SK-MEL-5 (cell line): ENCODE measurements around the gene CDK5RAP2. TPM values are rescaled to one million over a fixed set of nuclear protein-coding genes. Genes with fewer than 3 reads are reported as not detected.
A peak's percentile ranks its signal among the peaks of the same experiment; 100 is the strongest.
"Not testable (repeated sequence)": the region's sequence is repeated elsewhere in the genome, so short reads cannot be mapped to it uniquely, and the experiment has no call there.

ENCODE experiments used
- DNase-seq: peaks from one replicate; pipeline ENCODE4 v3.0.0-alpha.2; 2016; ENCODE audit warnings: low read depth, low spot score
- in situ Hi-C: cut with HindIII; loops from 2 replicates; pipeline ENCODE4 v1.10.0; 2016; ENCODE audit warnings: low sequenced_read_pairs, high pct_unique_total_duplicates, low pct_unique_long_range_greater_than_20kb
- total RNA-seq: library from RNA; depleted of rRNA; stranded (reverse); fragments of >200 nt; shearing (Covaris generic); gene quantifications from 2 replicates; pipeline ENCODE4 v1.2.3, GENCODE V29; 2014

The CDK5RAP2 gene
- total RNA-seq, 1 experiment from 2014 or later = 114 TPM

DNA sequence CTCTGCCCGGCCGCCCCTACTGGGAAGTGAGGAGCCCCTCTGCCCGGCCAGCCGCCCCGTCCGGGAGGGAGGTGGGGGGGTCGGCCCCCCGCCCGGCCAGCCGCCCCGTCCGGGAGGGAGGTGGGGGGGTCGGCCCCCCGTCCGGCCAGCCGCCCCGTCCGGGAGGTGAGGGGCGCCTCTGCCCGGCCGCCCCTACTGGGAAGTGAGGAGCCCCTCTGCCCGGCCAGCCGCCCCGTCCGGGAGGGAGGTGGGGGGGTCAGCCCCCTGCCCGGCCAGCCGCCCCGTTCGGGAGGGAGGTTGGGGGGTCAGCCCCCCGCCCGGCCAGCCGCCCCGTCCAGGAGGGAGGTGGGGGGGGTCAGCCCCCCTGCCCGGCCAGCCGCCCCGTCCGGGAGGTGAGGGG is 83.5 kb downstream of the CDK5RAP2 start:
- in situ Hi-C loops, DNase-seq: not testable (repeated sequence)

- in situ Hi-C loops = no loop called here
- DNase-seq = peak; percentile 10
Observed at GRCh38 chr9:120490888-120491595, 88.9 kb downstream of the CDK5RAP2 start.

- no peak for DNase-seq
- in situ Hi-C loops = no loop called here
Observed at GRCh38 chr9:120486835-120487234, 93.1 kb downstream of the CDK5RAP2 start.

- in situ Hi-C loops = no loop called here
Observed at GRCh38 chr9:120486347-120486746, 93.6 kb downstream of the CDK5RAP2 start.

DNA sequence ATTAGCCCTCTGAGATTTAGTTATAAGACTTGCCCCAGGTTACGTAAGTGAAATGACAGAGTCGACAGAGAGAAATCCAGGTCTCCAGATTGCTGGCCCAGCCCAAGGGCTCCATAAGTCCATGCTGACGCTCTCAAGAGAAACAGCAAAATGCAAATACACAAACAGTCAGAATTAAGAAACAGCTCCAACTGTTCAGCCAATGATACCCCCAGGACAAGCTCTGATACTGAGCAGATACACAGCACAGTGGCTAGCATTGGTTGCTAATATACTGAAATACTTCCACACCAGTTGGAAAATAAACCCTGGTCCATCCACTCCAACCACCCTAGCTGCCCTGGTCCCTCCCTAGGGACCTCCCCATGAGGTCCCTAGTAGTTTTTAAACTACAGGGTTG is 94.2 kb downstream of the CDK5RAP2 start:
- in situ Hi-C loops = no loop called here
- DNase-seq = no peak

More at GRCh38 chr9:120486347-120486746, 93.6 kb downstream of the CDK5RAP2 start:
- DNase-seq = no peak

- in situ Hi-C loops = no loop called here
- DNase-seq = no peak
Observed at GRCh38 chr9:120484162-120484561, 95.8 kb downstream of the CDK5RAP2 start.

DNA sequence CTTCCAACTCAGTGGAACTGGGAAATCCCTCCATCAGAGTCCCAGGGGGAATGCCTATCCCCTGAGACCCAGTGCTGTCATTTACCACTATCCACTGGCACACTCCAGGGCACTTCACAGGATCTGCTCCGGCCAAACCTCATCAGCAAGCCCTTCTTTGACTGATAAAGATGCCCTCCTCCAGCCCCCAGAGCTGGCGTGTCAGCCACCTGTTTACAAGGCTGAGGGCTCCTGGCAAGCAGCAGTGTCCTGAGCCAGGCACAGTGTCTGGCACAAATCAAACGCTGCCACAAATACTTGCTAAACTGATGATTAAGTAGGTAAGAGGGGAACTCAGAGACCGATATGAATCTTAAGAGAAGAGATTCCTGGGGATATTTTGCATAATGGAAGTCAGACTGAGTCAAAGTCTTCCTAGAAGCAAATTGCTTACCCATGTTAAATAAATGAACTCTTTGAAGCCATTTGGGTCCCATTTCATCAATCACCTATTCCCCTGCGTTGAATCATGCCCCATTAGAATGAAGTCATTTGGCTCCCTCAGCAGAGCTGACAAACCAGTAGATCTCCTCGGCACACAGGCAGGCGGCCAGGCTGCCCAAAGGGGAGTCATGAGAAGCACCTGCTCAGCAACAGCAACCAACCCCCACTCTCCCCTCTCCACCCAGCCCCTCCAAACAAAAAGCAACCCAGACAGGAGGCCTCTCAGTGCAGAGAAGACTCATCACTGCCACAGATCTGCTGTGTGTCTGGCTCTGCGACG is 97.4 kb downstream of the CDK5RAP2 start:
- in situ Hi-C loops = no loop called here
- DNase-seq = no peak

DNA sequence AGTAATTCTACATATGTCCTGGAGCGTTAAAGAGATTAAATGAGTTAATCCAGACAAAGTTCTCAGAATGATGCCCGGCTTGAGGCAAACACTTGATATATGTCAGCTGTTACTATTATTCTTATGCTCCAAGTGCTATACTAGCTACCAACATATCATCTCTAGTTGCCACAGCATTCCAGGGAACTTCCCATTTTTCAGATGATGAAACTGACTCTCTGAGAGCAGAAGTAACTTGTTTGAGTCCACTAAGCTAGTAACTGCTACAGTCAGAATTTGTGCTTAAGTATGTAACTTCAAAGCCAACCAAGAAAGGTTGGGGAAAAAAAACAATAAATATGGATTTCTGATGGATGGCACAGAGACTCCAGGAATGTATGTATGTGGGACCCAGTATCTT is 98.1 kb downstream of the CDK5RAP2 start:
- DNase-seq = no peak
- in situ Hi-C loops = no loop called here

- in situ Hi-C loops = no loop called here
- DNase-seq = peak; percentile 29
Observed at GRCh38 chr9:120481248-120481647, 98.7 kb downstream of the CDK5RAP2 start.

DNA sequence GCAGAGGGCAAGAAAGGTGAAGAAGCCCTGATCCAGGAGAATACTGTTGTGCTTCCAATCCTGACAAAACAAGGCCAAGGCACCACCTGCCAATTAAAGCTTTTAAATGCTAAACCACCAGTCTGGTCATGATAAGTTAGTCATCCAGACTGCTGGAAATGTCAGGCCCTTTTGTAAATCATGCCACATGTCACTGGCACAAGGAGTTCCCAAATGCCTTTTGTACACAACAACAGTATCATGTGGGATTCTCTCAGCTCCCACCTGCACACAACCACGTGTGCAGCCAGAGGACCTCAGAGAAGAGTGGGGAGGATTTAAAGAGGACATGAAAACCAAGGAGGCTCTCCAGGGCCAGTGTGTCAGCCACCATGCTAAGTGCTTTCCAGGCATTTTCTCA is 99.3 kb downstream of the CDK5RAP2 start:
- DNase-seq = peak; percentile 56
- in situ Hi-C loops = no loop called here

- DNase-seq = no peak
- in situ Hi-C loops = no loop called here
Observed at GRCh38 chr9:120478208-120478607, 101.8 kb downstream of the CDK5RAP2 start.

- peak; percentile 74 for DNase-seq
- in situ Hi-C loops = no loop called here
Observed at GRCh38 chr9:120477534-120478001, 102.4 kb downstream of the CDK5RAP2 start.

DNA sequence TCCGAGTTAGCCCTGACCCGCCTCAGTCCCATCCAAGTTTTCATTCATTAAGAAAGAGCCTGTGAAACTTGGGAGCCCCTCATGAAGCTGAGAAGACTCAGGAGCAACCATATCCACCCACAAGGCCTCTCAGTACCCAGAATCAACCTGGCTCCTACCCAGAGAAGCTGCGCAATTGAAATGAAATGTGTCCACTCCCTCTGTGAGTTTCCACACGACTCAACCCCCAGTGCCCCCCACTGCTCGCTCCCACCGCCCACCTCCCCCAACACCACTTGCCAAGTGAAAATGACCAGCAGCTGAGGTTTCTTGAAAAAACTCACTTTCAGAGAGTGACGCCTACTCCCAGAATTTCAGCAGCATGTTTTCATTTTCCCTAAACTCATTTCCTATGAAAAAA is 104.6 kb downstream of the CDK5RAP2 start:
- in situ Hi-C loops = no loop called here

DNA sequence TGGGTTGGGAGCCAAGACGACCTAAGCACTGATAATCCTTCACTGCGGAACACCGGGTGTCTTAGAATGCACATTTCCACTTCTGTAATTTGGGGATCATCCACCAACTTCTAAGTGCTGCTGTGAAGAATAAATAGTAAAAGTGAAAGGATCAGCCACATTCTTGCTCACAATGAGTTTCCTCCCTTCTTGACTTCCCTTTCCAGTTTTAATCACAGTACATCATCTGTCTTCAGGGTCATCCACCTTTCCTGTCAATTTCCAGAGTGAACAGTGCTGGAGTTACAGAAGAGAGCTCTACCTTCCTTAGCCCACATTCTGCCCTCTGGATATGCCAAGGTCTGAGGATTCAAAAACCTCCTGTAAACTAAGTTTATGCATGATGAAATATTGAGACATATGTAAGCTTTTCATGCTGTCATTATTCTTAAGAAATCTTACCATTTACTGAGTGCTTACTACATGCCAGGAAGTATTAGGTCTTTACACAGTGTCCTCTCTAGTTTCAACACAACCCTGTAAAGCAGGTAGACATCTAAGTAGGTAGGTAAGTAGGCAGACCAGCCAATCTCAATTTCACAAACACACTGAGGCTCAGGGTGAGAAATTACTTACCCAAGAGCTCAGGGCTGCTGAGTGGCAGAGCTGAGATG is 105.2 kb downstream of the CDK5RAP2 start:
- in situ Hi-C loops = no loop called here

More for the DNA sequence above, 104.6 kb downstream of the CDK5RAP2 start:
- no peak for DNase-seq

DNA sequence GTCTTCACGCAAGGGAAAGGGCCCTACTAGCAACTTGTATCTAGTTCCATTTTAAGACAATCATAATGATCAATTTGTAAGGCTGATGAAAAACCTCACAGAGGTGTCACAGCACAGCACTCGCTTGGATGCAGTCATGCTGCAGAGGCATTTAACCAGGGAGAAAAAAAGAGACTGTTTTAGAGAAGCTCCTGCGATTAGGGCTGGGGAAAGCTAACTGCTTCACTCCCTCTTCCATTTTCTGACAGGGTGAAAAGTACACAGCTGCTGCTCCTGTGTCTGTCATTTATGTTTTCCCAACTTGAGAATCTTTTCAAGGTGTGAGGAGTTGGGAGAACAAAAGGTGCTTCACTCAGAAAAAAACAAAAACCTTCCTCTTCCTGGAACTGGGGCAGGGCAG is 106.4 kb downstream of the CDK5RAP2 start:
- in situ Hi-C loops = no loop called here
- no peak for DNase-seq

More for the DNA sequence above, 105.2 kb downstream of the CDK5RAP2 start:
- DNase-seq = no peak

DNA sequence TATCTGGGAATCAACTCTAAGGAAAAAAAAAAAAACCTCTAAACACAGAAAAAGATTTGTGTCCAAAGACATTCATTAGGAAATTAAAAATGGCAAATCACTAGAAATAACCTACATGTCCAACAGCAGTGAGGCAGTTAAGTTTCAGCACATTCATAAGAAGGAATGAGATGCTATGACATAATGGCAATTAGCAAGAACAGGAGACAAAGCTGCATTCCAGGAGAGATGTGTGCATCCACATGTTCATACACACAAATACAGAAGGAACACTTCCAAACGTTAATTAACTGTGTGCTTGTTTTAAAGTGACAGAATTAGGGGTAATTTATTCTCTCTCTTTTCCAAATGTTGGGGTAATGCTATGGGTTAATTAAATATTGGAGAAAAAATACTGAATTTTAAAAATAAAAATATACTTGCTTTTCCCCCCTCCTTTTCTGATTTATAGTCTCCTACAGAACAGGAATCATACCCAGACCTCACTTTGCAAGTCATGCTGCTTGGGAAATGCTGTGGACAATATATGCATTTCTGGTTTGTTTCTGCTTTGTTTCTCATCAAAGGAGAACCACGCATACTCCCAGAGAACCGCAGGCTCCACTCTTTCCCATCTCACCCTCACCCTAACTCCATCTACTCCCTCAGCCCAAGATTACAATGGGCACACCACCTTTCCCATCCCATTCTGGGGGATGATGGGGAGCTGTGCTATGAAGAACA is 114.1 kb downstream of the CDK5RAP2 start:
- DNase-seq = no peak
- in situ Hi-C loops = no loop called here

GRCh38 chr9:120464887-120465421 is 115.0 kb downstream of the CDK5RAP2 start:
- in situ Hi-C loops = no loop called here
- DNase-seq = no peak
